DOHH2 (cell line): Measurements from ENCODE around the gene XK.

Experiments
- EZH2phosphoT487 ChIP-seq: fragments of 200-600 bp; sonication (generic); IDR thresholded peaks from 2 replicates; pipeline ENCODE4 v1.6.1; 2017; ENCODE audit warnings: borderline replicate concordance, mild to moderate bottlenecking, antibody characterized with exemption, low read length, moderate library complexity, mixed read lengths
- TF ChIP-seq, protein P1 (sequence below): fragments of 200-600 bp; sonication (generic); IDR thresholded peaks from one replicate; pipeline ENCODE4 v1.5.1; 2014; ENCODE audit warnings: antibody characterized with exemption, mild to moderate bottlenecking, low read depth, low read length; ENCODE audit not compliant: poor library complexity, severe bottlenecking

GRCh38 chrX:37677765-37678164, 7.8 kb upstream of the XK start:
- TF ChIP-seq, protein P1, sequence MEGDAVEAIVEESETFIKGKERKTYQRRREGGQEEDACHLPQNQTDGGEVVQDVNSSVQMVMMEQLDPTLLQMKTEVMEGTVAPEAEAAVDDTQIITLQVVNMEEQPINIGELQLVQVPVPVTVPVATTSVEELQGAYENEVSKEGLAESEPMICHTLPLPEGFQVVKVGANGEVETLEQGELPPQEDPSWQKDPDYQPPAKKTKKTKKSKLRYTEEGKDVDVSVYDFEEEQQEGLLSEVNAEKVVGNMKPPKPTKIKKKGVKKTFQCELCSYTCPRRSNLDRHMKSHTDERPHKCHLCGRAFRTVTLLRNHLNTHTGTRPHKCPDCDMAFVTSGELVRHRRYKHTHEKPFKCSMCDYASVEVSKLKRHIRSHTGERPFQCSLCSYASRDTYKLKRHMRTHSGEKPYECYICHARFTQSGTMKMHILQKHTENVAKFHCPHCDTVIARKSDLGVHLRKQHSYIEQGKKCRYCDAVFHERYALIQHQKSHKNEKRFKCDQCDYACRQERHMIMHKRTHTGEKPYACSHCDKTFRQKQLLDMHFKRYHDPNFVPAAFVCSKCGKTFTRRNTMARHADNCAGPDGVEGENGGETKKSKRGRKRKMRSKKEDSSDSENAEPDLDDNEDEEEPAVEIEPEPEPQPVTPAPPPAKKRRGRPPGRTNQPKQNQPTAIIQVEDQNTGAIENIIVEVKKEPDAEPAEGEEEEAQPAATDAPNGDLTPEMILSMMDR: no peak
- no peak for TF ChIP-seq EZH2phosphoT487
